Measurements from ENCODE around the gene TRPM8. TPM values are rescaled to one million over a fixed set of nuclear protein-coding genes. Genes with fewer than 3 reads are reported as not detected.

TRPM8 gene
- total and polyA plus RNA-seq, 2 of the 13 experiments (the other 11 are each of a cell fraction or from before 2014, with no cell fraction given) = 0.12 TPM; not detected in 1

- TF ChIP-seq MXD1 (CRISPR knock-in tag; IDR thresholded peaks at IDR 0.05) = no peak
- TF ChIP-seq FOXP4 (CRISPR knock-in tag; IDR thresholded peaks at IDR 0.05) = peak; percentile 81
- TF ChIP-seq ZNF263 (CRISPR knock-in tag; IDR thresholded peaks at IDR 0.05) = no peak
- TF ChIP-seq, protein P1, sequence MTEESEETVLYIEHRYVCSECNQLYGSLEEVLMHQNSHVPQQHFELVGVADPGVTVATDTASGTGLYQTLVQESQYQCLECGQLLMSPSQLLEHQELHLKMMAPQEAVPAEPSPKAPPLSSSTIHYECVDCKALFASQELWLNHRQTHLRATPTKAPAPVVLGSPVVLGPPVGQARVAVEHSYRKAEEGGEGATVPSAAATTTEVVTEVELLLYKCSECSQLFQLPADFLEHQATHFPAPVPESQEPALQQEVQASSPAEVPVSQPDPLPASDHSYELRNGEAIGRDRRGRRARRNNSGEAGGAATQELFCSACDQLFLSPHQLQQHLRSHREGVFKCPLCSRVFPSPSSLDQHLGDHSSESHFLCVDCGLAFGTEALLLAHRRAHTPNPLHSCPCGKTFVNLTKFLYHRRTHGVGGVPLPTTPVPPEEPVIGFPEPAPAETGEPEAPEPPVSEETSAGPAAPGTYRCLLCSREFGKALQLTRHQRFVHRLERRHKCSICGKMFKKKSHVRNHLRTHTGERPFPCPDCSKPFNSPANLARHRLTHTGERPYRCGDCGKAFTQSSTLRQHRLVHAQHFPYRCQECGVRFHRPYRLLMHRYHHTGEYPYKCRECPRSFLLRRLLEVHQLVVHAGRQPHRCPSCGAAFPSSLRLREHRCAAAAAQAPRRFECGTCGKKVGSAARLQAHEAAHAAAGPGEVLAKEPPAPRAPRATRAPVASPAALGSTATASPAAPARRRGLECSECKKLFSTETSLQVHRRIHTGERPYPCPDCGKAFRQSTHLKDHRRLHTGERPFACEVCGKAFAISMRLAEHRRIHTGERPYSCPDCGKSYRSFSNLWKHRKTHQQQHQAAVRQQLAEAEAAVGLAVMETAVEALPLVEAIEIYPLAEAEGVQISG (CRISPR knock-in tag; IDR thresholded peaks at IDR 0.05) = no peak
- no peak for TF ChIP-seq ZSCAN31 (CRISPR knock-in tag; IDR thresholded peaks at IDR 0.05; ENCODE audit: low read depth)
- TF ChIP-seq, protein P2, sequence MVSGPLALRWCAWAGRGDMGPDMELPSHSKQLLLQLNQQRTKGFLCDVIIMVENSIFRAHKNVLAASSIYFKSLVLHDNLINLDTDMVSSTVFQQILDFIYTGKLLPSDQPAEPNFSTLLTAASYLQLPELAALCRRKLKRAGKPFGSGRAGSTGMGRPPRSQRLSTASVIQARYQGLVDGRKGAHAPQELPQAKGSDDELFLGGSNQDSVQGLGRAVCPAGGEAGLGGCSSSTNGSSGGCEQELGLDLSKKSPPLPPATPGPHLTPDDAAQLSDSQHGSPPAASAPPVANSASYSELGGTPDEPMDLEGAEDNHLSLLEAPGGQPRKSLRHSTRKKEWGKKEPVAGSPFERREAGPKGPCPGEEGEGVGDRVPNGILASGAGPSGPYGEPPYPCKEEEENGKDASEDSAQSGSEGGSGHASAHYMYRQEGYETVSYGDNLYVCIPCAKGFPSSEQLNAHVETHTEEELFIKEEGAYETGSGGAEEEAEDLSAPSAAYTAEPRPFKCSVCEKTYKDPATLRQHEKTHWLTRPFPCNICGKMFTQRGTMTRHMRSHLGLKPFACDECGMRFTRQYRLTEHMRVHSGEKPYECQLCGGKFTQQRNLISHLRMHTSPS (CRISPR knock-in tag; IDR thresholded peaks at IDR 0.05; ENCODE audit: low read depth) = no peak
- no peak for TF ChIP-seq ZNF704 (CRISPR knock-in tag; IDR thresholded peaks at IDR 0.05; ENCODE audit: borderline replicate concordance)
- TF ChIP-seq, protein P3, sequence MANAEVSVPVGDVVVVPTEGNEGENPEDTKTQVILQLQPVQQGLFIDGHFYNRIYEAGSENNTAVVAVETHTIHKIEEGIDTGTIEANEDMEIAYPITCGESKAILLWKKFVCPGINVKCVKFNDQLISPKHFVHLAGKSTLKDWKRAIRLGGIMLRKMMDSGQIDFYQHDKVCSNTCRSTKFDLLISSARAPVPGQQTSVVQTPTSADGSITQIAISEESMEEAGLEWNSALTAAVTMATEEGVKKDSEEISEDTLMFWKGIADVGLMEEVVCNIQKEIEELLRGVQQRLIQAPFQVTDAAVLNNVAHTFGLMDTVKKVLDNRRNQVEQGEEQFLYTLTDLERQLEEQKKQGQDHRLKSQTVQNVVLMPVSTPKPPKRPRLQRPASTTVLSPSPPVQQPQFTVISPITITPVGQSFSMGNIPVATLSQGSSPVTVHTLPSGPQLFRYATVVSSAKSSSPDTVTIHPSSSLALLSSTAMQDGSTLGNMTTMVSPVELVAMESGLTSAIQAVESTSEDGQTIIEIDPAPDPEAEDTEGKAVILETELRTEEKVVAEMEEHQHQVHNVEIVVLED (CRISPR knock-in tag; IDR thresholded peaks at IDR 0.05; ENCODE audit: borderline replicate concordance) = no peak
- no peak for TF ChIP-seq ZNF614 (CRISPR knock-in tag; IDR thresholded peaks at IDR 0.05; ENCODE audit: borderline replicate concordance)
- no peak for TF ChIP-seq FOXK1 (CRISPR knock-in tag; IDR thresholded peaks at IDR 0.05; ENCODE audit: borderline replicate concordance, low read depth)
- TF ChIP-seq ISL2 (CRISPR knock-in tag; IDR thresholded peaks at IDR 0.05) = peak; percentile 81
- TF ChIP-seq, protein P4, sequence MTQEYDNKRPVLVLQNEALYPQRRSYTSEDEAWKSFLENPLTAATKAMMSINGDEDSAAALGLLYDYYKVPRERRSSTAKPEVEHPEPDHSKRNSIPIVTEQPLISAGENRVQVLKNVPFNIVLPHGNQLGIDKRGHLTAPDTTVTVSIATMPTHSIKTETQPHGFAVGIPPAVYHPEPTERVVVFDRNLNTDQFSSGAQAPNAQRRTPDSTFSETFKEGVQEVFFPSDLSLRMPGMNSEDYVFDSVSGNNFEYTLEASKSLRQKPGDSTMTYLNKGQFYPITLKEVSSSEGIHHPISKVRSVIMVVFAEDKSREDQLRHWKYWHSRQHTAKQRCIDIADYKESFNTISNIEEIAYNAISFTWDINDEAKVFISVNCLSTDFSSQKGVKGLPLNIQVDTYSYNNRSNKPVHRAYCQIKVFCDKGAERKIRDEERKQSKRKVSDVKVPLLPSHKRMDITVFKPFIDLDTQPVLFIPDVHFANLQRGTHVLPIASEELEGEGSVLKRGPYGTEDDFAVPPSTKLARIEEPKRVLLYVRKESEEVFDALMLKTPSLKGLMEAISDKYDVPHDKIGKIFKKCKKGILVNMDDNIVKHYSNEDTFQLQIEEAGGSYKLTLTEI (CRISPR knock-in tag; conservative IDR thresholded peaks at IDR 0.05) = no peak
- TF ChIP-seq ZNF329 (CRISPR knock-in tag; IDR thresholded peaks at IDR 0.05; ENCODE audit: low read depth) = no peak
- no peak for TF ChIP-seq RFX3 (CRISPR knock-in tag; IDR thresholded peaks at IDR 0.05)
- TF ChIP-seq ZNF460 (CRISPR knock-in tag; IDR thresholded peaks at IDR 0.05; ENCODE audit: borderline replicate concordance) = no peak
Measured at GRCh38 chr2:233981574-233982420, 64.6 kb downstream of the TRPM8 start (continued).
